Head of caudate nucleus (tissue), 42 donors: Measurements from ENCODE around the gene KCTD7.
"Not testable (repeated sequence)": the region's sequence is repeated elsewhere in the genome, so short reads cannot be mapped to it uniquely, and the experiment has no call there.

Experiments
- DNase-seq, 42 donors: peaks; one replicate each; pipeline versions ENCODE4 v3.0.0 to v3.0.0-alpha.2; 2020 to 2021; ENCODE audit warnings: mixed read lengths in 7 of 42
- intact Hi-C: fragments of 100-400 bp; cut with DNase I; formaldehyde crosslinking; loops from one replicate; pipeline ENCODE4 v1.15.0; 2022

The KCTD7 gene

GRCh38 chr7:66640802-66641525, 12.3 kb downstream of the KCTD7 start:
- intact Hi-C loops, result no loop called here
- no peak for DNase-seq

GRCh38 chr7:66641526-66641871, 12.8 kb downstream of the KCTD7 start:
- DNase-seq, result peak in 12 of 42 donors; percentile 16 to 60 (median 34)
- intact Hi-C loops, result no loop called here

- DNase-seq, result peak in 6 of 42 donors; percentile 17 to 45 (median 27)
- intact Hi-C loops, result no loop called here
Observed at GRCh38 chr7:66642186-66642585, 13.5 kb downstream of the KCTD7 start.

GRCh38 chr7:66642932-66643331, 14.3 kb downstream of the KCTD7 start:
- DNase-seq, result no peak
- intact Hi-C loops, result no loop called here

- no peak for DNase-seq
- intact Hi-C loops, result no loop called here
Observed at GRCh38 chr7:66643395-66643794, 14.7 kb downstream of the KCTD7 start.

- intact Hi-C loops, result loop anchor here (10.0 kb wide), 1 partner anchor 194 kb away; no protein-coding TSS in a partner anchor
- DNase-seq, result not testable (repeated sequence)
Observed at GRCh38 chr7:66651026-66651425, 22.3 kb downstream of the KCTD7 start.

- intact Hi-C loops, result loop anchor here (2.0 to 10.0 kb wide), 2 partner anchors 25 to 191 kb away; partner anchors contain the start of gene KCTD7
- DNase-seq, result not testable (repeated sequence)
Observed at GRCh38 chr7:66653719-66654274, 25.1 kb downstream of the KCTD7 start.

- intact Hi-C loops, result loop anchor here (2.0 to 10.0 kb wide), 2 partner anchors 26 to 190 kb away; partner anchors contain the start of gene KCTD7
- peak; percentile 97 to 100 (median 99) for DNase-seq
Observed at GRCh38 chr7:66654275-66655112, 25.8 kb downstream of the KCTD7 start.

- peak in 12 of 42 donors; percentile 14 to 61 (median 32) for DNase-seq
- intact Hi-C loops, result loop anchor here (2.0 to 10.0 kb wide), 2 partner anchors 26 to 190 kb away; partner anchors contain the start of gene KCTD7
Observed at GRCh38 chr7:66655113-66655806, 26.6 kb downstream of the KCTD7 start.

- intact Hi-C loops, result loop anchor here (2.0 to 10.0 kb wide), 2 partner anchors 27 to 189 kb away; partner anchors contain the start of gene KCTD7
- not testable (repeated sequence) for DNase-seq
Observed at GRCh38 chr7:66655826-66656485, 27.3 kb downstream of the KCTD7 start.

- no peak for DNase-seq
- intact Hi-C loops, result loop anchor here (10.0 kb wide), 1 partner anchor 187 kb away; no protein-coding TSS in a partner anchor
Observed at GRCh38 chr7:66657798-66658197, 29.1 kb downstream of the KCTD7 start.

- intact Hi-C loops, result no loop called here
- no peak for DNase-seq
Observed at GRCh38 chr7:66662646-66663264, 34.1 kb downstream of the KCTD7 start.

- no peak for DNase-seq
- intact Hi-C loops, result no loop called here
Observed at GRCh38 chr7:66664590-66665293, 36.1 kb downstream of the KCTD7 start.

- no peak for DNase-seq
- intact Hi-C loops, result no loop called here
Observed at GRCh38 chr7:66666313-66666952, 37.8 kb downstream of the KCTD7 start.

- intact Hi-C loops, result no loop called here
- no peak for DNase-seq
Observed at GRCh38 chr7:66667023-66667728, 38.5 kb downstream of the KCTD7 start.

GRCh38 chr7:66668112-66668511, 39.4 kb downstream of the KCTD7 start:
- DNase-seq, result no peak
- intact Hi-C loops, result no loop called here
